Right lobe of liver (tissue), 6 donors: ENCODE data around the gene NEURL1. TPM values are rescaled to one million over a fixed set of nuclear protein-coding genes. Genes with fewer than 3 reads are reported as not detected.

Source experiments
- ATAC-seq, 4 donors: fragments of 200-7000 bp; cut with Tn5 transposase; one replicate each; pipeline ENCODE4 v1.9.1; 2020; ENCODE audit warnings: mild to moderate bottlenecking in 4 of 4, moderate library complexity in 4 of 4
- DNase-seq, 3 donors: peaks; one replicate each; pipeline ENCODE4 v3.0.0-alpha.2; 2020
- H3K27ac ChIP-seq, 3 donors: fragments of 200-600 bp; one replicate each; pipeline ENCODE4 v1.8.0; 2022
- H3K27me3 ChIP-seq, 2 donors: fragments of 200-600 bp; one replicate each; pipeline ENCODE4 v1.8.0; 2022
- H3K36me3 ChIP-seq, 4 donors: fragments of 200-600 bp; sonication (generic) in 1 of 4; one replicate each; pipeline versions ENCODE4 v1.5.1 to v1.8.0; 2017 to 2022; ENCODE audit warnings: control low read depth in 1 of 4
- H3K4me1 ChIP-seq, 4 donors: fragments of 200-600 bp; sonication (generic) in 1 of 4; one replicate each; pipeline versions ENCODE4 v1.5.1 to v1.8.0; 2017 to 2022; ENCODE audit warnings: control low read depth in 1 of 4
- H3K4me3 ChIP-seq, 3 donors: fragments of 200-600 bp; one replicate each; pipeline ENCODE4 v1.8.0; 2022
- H3K9me3 ChIP-seq, 4 donors: fragments of 200-600 bp; sonication (generic) in 1 of 4; one replicate each; pipeline versions ENCODE4 v1.5.1 to v1.8.0; 2017 to 2022; ENCODE audit warnings: control low read depth in 1 of 4
- CTCF ChIP-seq, 4 donors: fragments of 200-600 bp in 3 of 4; fragments of 450-650 bp in 1 of 4; IDR thresholded peaks; one replicate each; pipeline versions ENCODE4 v1.5.1 to v1.8.0; 2016 to 2022; ENCODE audit warnings: antibody characterized with exemption in 4 of 4, mild to moderate bottlenecking in 2 of 4
- POLR2A ChIP-seq: fragments of 450-650 bp; IDR thresholded peaks from one replicate; pipeline ENCODE4 v1.6.1; 2017; ENCODE audit warnings: antibody characterized with exemption, mild to moderate bottlenecking
- WGBS: methylation state at CpG from one replicate; pipeline ENCODE4 v1.1.6; 2018; ENCODE audit warnings: low coverage, low lambda C conversion rate; ENCODE audit not compliant: insufficient coverage; ENCODE audit errors: missing lambda C conversion rate; 5-methylcytosine and 5-hydroxymethylcytosine counted together
- intact Hi-C, 2 donors: fragments of 100-400 bp; cut with DNase I; formaldehyde crosslinking; loops; one replicate each; pipeline versions ENCODE4 v1.11.2 to v1.14.1; 2022
- total RNA-seq, 6 experiments: library from RNA; depleted of rRNA in 2 of 6; stranded (reverse); fragments of >200 nt in 2 of 6; fragmentation: NEBNext Ultra II Directional in 3 of 6; extraction: Animal tissue kit (Norgen Biotek cat#: 25700) in 3 of 6; gene quantifications; one replicate each; pipeline versions ENCODE4 v1.1.0 to v1.2.4, GENCODE V29; 2016 to 2023
- donor health status: DM: no; HTN: yes; CAD: no.
- donor health status: DM: no; HTN: no; CAD: no.
- donor health status: DM: no; HTN: no; CAD: no.
- donor health status: DM: no; HTN: yes; CAD: no.
- donor health status: DM: no; HTN: yes; CAD: no.

Gene NEURL1
- total RNA-seq, 6 experiments from 2014 or later: 0.10 to 1.6 (median 0.83) TPM; not detected in 1

GRCh38 chr10:103633846-103634245, 140.3 kb downstream of the NEURL1 start:
- TF ChIP-seq CTCF (IDR thresholded peaks at IDR 0.05) (no peak), POLR2A (no peak)
- intact Hi-C loops: no loop called here
- H3K27ac ChIP-seq: no peak overlapping the region
- H3K9me3 ChIP-seq: no peaks in the 10 kb centered on the region
- ATAC-seq (no peak), DNase-seq (no peak)
- no peak overlapping the region for H3K4me3 ChIP-seq
- 94% methylated on average over 3 of the region's 7 CpGs for WGBS
- H3K27me3 ChIP-seq: no peaks in the 10 kb centered on the region
- peaks cover 0 to 16% (median 0%) of the 10 kb centered on the region in 4 donors for H3K4me1 ChIP-seq
- H3K36me3 ChIP-seq: peaks cover 0 to 4% (median 0%) of the 10 kb centered on the region in 4 donors

GRCh38 chr10:103635580-103635979, 142.1 kb downstream of the NEURL1 start:
- H3K36me3 ChIP-seq: peaks cover 0 to 4% (median 0%) of the 10 kb centered on the region in 4 donors
- intact Hi-C loops: no loop called here
- ATAC-seq (no peak), DNase-seq (no peak)
- no peaks in the 10 kb centered on the region for H3K9me3 ChIP-seq
- WGBS: 70% methylated on average over 2 of the region's 5 CpGs
- no peak overlapping the region for H3K27ac ChIP-seq
- H3K27me3 ChIP-seq: no peaks in the 10 kb centered on the region
- TF ChIP-seq POLR2A (no peak), CTCF (IDR thresholded peaks at IDR 0.05) (no peak)
- H3K4me1 ChIP-seq: peaks cover 0 to 16% (median 0%) of the 10 kb centered on the region in 4 donors
- H3K4me3 ChIP-seq: no peak overlapping the region

- no peaks in the 10 kb centered on the region for H3K27me3 ChIP-seq
- ATAC-seq (no peak), DNase-seq (no peak)
- no peak for TF ChIP-seq CTCF (IDR thresholded peaks at IDR 0.05)
- 69% methylated on average over 2 of the region's 5 CpGs for WGBS
- peaks cover 0 to 16% (median 0%) of the 10 kb centered on the region in 4 donors for H3K4me1 ChIP-seq
- no peak overlapping the region for H3K27ac ChIP-seq
- H3K36me3 ChIP-seq: peaks cover 0 to 4% (median 0%) of the 10 kb centered on the region in 4 donors
- H3K4me3 ChIP-seq: no peak overlapping the region
- H3K9me3 ChIP-seq: no peaks in the 10 kb centered on the region
- intact Hi-C loops: no loop called here
Measured at GRCh38 chr10:103636492-103636891, 143.0 kb downstream of the NEURL1 start.

GRCh38 chr10:103637011-103637410, 143.5 kb downstream of the NEURL1 start:
- 17% methylated on average over 1 of the region's 10 CpGs for WGBS
- no peak overlapping the region for H3K4me3 ChIP-seq
- H3K36me3 ChIP-seq: peaks cover 0 to 4% (median 0%) of the 10 kb centered on the region in 4 donors
- peaks cover 0 to 20% (median 0%) of the 10 kb centered on the region in 4 donors for H3K4me1 ChIP-seq
- H3K27ac ChIP-seq: peak overlapping the region in 1 of 3 donors; percentile 38
- intact Hi-C loops: no loop called here
- TF ChIP-seq CTCF (IDR thresholded peaks at IDR 0.05): no peak
- TF ChIP-seq POLR2A: no peak
- ATAC-seq (no peak), DNase-seq (no peak)
- no peaks in the 10 kb centered on the region for H3K27me3 ChIP-seq
- H3K9me3 ChIP-seq: no peaks in the 10 kb centered on the region
